GM12878 (cell line): ENCODE results near the gene NDC80.

ENCODE experiments used
- BCL11A ChIP-seq: IDR thresholded peaks from 2 replicates; pipeline ENCODE4 v1.6.1; 2011; ENCODE audit warnings: low read depth, low read length
- RAD21 ChIP-seq: IDR thresholded peaks from 2 replicates; pipeline ENCODE4 v1.6.1; 2011; ENCODE audit warnings: mild to moderate bottlenecking, low read depth, low read length, moderate library complexity; ENCODE audit not compliant: insufficient read depth
- WRNIP1 ChIP-seq: IDR thresholded peaks from 2 replicates; pipeline ENCODE4 v1.6.1; 2011; ENCODE audit warnings: low read depth, low read length, improper control_type of control experiment, borderline replicate concordance

DNA sequence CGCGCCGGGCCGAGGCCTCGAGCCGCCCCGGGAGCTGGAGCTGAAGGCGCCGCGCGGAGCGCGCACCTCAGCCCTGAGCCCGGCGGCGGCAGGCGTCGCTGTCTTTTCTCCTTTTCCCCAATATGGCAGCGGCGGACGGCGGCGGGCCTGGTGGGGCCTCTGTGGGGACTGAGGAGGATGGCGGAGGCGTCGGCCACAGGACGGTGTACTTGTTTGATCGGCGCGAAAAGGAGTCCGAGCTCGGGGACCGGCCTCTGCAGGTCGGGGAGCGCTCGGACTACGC is 84.5 kb downstream of the NDC80 start:
- TF ChIP-seq BCL11A = no peak
- no peak for TF ChIP-seq WRNIP1
- no peak for TF ChIP-seq RAD21
